DND-41 (cell line): ENCODE results near the gene TLE1.
A peak's percentile ranks its signal among the peaks of the same experiment; 100 is the strongest.

Source experiments
- ATAC-seq: fragments of 200-7000 bp; cut with Tn5 transposase; 3 replicates; pipeline ENCODE4 v1.9.1; 2021; ENCODE audit warnings: low read depth; ENCODE audit not compliant: insufficient read depth
- DNase-seq: peaks from one replicate; pipeline ENCODE4 v3.0.0-alpha.2; 2020
- H2AFZ ChIP-seq: 2 replicates; pipeline ENCODE4 v1.6.0; 2012; ENCODE audit warnings: low read depth, low read length
- H3K27ac ChIP-seq: 2 replicates; pipeline ENCODE4 v1.5.1; 2012; ENCODE audit warnings: low read length, inconsistent platforms
- H3K27me3 ChIP-seq: fragments of 200-600 bp; sonication (generic); 2 replicates; pipeline ENCODE4 v1.6.0; 2012; ENCODE audit warnings: low read length, mild to moderate bottlenecking, inconsistent platforms; ENCODE audit not compliant: insufficient read depth, poor library complexity
- H3K36me3 ChIP-seq: 2 replicates; pipeline ENCODE4 v1.5.1; 2012; ENCODE audit warnings: low read length, inconsistent platforms; ENCODE audit not compliant: insufficient read depth
- H3K4me1 ChIP-seq: 2 replicates; pipeline ENCODE4 v1.5.1; 2012; ENCODE audit warnings: mild to moderate bottlenecking, low read length; ENCODE audit not compliant: insufficient read depth
- H3K4me2 ChIP-seq: 2 replicates; pipeline ENCODE4 v1.6.0; 2012; ENCODE audit warnings: mild to moderate bottlenecking, moderate library complexity, low read length, inconsistent platforms; ENCODE audit not compliant: insufficient read depth
- H3K4me3 ChIP-seq, 2 experiments: fragments of 200-600 bp in 1 of 2; shearing (Covaris generic) in 1 of 2; 2 replicates each; pipeline ENCODE4 v1.5.1; 2012 to 2016; ENCODE audit warnings: inconsistent platforms in 2 of 2, low read length in 2 of 2, mild to moderate bottlenecking in 2 of 2, low read depth in 1 of 2, moderate library complexity in 1 of 2
- H3K79me2 ChIP-seq: 2 replicates; pipeline ENCODE4 v1.6.0; 2012; ENCODE audit warnings: low read length, inconsistent platforms; ENCODE audit not compliant: insufficient read depth
- H3K9ac ChIP-seq: 2 replicates; pipeline ENCODE4 v1.6.0; 2012; ENCODE audit warnings: low read depth, mild to moderate bottlenecking, inconsistent platforms, low read length, moderate library complexity
- H3K9me3 ChIP-seq: 2 replicates; pipeline ENCODE4 v1.5.1; 2012; ENCODE audit warnings: low read length, moderate library complexity, mild to moderate bottlenecking, inconsistent platforms; ENCODE audit not compliant: insufficient read depth, severe bottlenecking
- H4K20me1 ChIP-seq: 2 replicates; pipeline ENCODE4 v1.6.0; 2012; ENCODE audit warnings: low read length; ENCODE audit not compliant: insufficient read depth
- EZH2 ChIP-seq: IDR thresholded peaks from 3 replicates; pipeline ENCODE4 v1.6.1; 2012; ENCODE audit warnings: borderline replicate concordance, low read depth, mild to moderate bottlenecking, moderate library complexity, low read length, inconsistent platforms; ENCODE audit not compliant: severe bottlenecking
- TF ChIP-seq, protein P1 (sequence below): IDR thresholded peaks from 2 replicates; pipeline ENCODE4 v1.5.1; 2012; ENCODE audit warnings: borderline replicate concordance, low read length, moderate library complexity, mild to moderate bottlenecking; ENCODE audit not compliant: poor library complexity, severe bottlenecking; ENCODE audit errors: extremely low read depth

The TLE1 gene

DNA sequence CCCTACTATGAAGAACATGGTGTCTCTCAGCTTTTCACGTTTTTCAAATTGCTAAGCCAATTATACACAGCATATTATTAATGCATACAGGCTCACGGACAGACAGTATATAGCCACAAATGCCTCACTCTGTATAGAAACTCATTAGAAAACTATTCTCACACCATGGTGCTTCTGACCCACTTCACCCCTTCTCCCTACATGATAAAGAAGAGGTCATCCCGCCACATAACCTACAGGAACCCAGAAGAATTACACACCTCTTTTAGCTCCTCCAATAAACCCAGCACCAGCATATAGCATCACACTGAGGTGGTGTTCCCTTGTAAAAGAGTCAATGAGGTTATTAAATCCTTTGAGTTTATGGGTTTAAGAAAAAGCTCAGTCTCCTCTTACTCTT is 5.6 kb downstream of the TLE1 start:
- Histone ChIP-seq H3K27ac (no peak overlapping the region), H2AFZ (no peak overlapping the region), H3K4me3 (no peak overlapping the region), H3K79me2 (peaks cover 21% of the 10 kb centered on the region), H3K4me1 (peaks cover 63% of the 10 kb centered on the region), H3K36me3 (peaks cover 9% of the 10 kb centered on the region; the same call in 1 of the 2 replicates), H3K9ac (no peak overlapping the region), H3K27me3 (no peaks in the 10 kb centered on the region), H3K9me3 (no peaks in the 10 kb centered on the region), H4K20me1 (peaks cover 32% of the 10 kb centered on the region; the same call in 1 of the 2 replicates), H3K4me2 (peak overlapping the region; percentile 55; the same call in 1 of the 2 replicates)
- ATAC-seq (no peak), DNase-seq (no peak)
- TF ChIP-seq EZH2 = no peak
- TF ChIP-seq, protein P1, sequence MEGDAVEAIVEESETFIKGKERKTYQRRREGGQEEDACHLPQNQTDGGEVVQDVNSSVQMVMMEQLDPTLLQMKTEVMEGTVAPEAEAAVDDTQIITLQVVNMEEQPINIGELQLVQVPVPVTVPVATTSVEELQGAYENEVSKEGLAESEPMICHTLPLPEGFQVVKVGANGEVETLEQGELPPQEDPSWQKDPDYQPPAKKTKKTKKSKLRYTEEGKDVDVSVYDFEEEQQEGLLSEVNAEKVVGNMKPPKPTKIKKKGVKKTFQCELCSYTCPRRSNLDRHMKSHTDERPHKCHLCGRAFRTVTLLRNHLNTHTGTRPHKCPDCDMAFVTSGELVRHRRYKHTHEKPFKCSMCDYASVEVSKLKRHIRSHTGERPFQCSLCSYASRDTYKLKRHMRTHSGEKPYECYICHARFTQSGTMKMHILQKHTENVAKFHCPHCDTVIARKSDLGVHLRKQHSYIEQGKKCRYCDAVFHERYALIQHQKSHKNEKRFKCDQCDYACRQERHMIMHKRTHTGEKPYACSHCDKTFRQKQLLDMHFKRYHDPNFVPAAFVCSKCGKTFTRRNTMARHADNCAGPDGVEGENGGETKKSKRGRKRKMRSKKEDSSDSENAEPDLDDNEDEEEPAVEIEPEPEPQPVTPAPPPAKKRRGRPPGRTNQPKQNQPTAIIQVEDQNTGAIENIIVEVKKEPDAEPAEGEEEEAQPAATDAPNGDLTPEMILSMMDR = no peak

GRCh38 chr9:81683238-81683637 is 6.1 kb downstream of the TLE1 start:
- Histone ChIP-seq H3K4me1 (peaks cover 59% of the 10 kb centered on the region), H4K20me1 (peaks cover 32% of the 10 kb centered on the region; the same call in 1 of the 2 replicates), H3K79me2 (peaks cover 18% of the 10 kb centered on the region), H3K27ac (no peak overlapping the region), H3K4me2 (peak overlapping the region; percentile 55; the same call in 1 of the 2 replicates), H3K36me3 (peaks cover 9% of the 10 kb centered on the region; the same call in 1 of the 2 replicates), H3K4me3 (no peak overlapping the region), H3K27me3 (no peaks in the 10 kb centered on the region), H2AFZ (no peak overlapping the region), H3K9ac (no peak overlapping the region), H3K9me3 (no peaks in the 10 kb centered on the region)
- no peak for TF ChIP-seq EZH2
- TF ChIP-seq, protein P1 = no peak
- no peak for ATAC-seq
- DNase-seq = no peak

GRCh38 chr9:81682797-81683196 is 6.5 kb downstream of the TLE1 start:
- DNase-seq = peak; percentile 26
- peak; percentile 70 for ATAC-seq
- Histone ChIP-seq H3K36me3 (peaks cover 9% of the 10 kb centered on the region; the same call in 1 of the 2 replicates), H3K4me2 (peak overlapping the region; percentile 55), H3K9ac (no peak overlapping the region), H3K4me3 (peak overlapping the region in 1 of 2 experiments; percentile 14; a peak in 1 of 4 replicates), H3K27me3 (no peaks in the 10 kb centered on the region), H3K79me2 (peaks cover 15% of the 10 kb centered on the region), H4K20me1 (peaks cover 30% of the 10 kb centered on the region; the same call in 1 of the 2 replicates), H2AFZ (no peak overlapping the region), H3K4me1 (peaks cover 57% of the 10 kb centered on the region), H3K27ac (peak overlapping the region; percentile 32; the same call in 1 of the 2 replicates), H3K9me3 (no peaks in the 10 kb centered on the region)
- no peak for TF ChIP-seq EZH2
- TF ChIP-seq, protein P1 = no peak
